Measurements from ENCODE around the gene SMOC1. TPM values are rescaled to one million over a fixed set of nuclear protein-coding genes. Genes with fewer than 3 reads are reported as not detected.

The SMOC1 gene
- total and polyA plus RNA-seq, 2 of the 8 experiments (the other 6 are each of a cell fraction or from before 2014, with no cell fraction given): 1.6 to 2.4 TPM

- CTCF ChIA-PET (ENCODE audit: partially characterized antibody): interaction anchor here (0.9 to 2.9 kb wide), 7 partner anchors 11 to 122 kb away, joined by 3 to 14 read pairs (median 4); no protein-coding TSS in a partner anchor
Observed at GRCh38 chr14:69968132-69968531, 88.9 kb downstream of the SMOC1 start.

More at GRCh38 chr14:69968132-69968531, 88.9 kb downstream of the SMOC1 start:
- no peak for TF ChIP-seq RNF2 (IDR thresholded peaks at IDR 0.05; ENCODE audit: borderline replicate concordance, low read depth, low read length, missing control alignments, poor library complexity, severe bottlenecking)
- no peak for TF ChIP-seq BACH1 (IDR thresholded peaks at IDR 0.05; ENCODE audit: low read length)
- TF ChIP-seq TAF1 (IDR thresholded peaks at IDR 0.05; ENCODE audit: low read depth, low read length): no peak
- TF ChIP-seq CBX8 (IDR thresholded peaks at IDR 0.05; ENCODE audit: borderline replicate concordance, low read depth, low read length): no peak
- H2BK20ac ChIP-seq (ENCODE audit: low read length): no peak overlapping the region
- no peak overlapping the region for H3K9ac ChIP-seq (replicated peaks in 1 of 4; ENCODE audit: extremely low read depth in 1 of 4, low read depth in 3 of 4, low read length in 3 of 4)
- H4K5ac ChIP-seq (ENCODE audit: insufficient read length, low read depth, low read length): no peak overlapping the region
- no peak overlapping the region for H2BK5ac ChIP-seq (ENCODE audit: low read depth, low read length)
- no peaks in the 10 kb centered on the region for H3K36me3 ChIP-seq (ENCODE audit: control insufficient read depth in 2 of 4, insufficient read depth in 4 of 4, low read length in 3 of 4)
- H3K4me3 ChIP-seq (ENCODE audit: extremely low read depth in 1 of 4, insufficient read depth in 2 of 4, low read depth in 3 of 4, low read length in 4 of 4): no peak overlapping the region
- no peak overlapping the region for H3K23ac ChIP-seq (ENCODE audit: insufficient read length)
- no peak overlapping the region for H3K4ac ChIP-seq (replicated peaks; ENCODE audit: insufficient read length, low read depth, low read length)
- H3K27me3 ChIP-seq (replicated peaks in 1 of 4; ENCODE audit: control insufficient read depth in 3 of 4, extremely low read depth in 1 of 4, insufficient read depth in 3 of 4, low read length in 3 of 4): no peaks in the 10 kb centered on the region
- no peaks in the 10 kb centered on the region; the same call in 1 of the 2 replicates for H3K79me1 ChIP-seq (ENCODE audit: low read depth, low read length)
- no peak overlapping the region for H2BK15ac ChIP-seq (ENCODE audit: low read length)
- no peak overlapping the region for H3K4me2 ChIP-seq (ENCODE audit: insufficient read depth in 1 of 2, low read depth in 2 of 2, low read length in 2 of 2)
- no peaks in the 10 kb centered on the region; a peak in 1 of 7 replicates for H3K4me1 ChIP-seq (replicated peaks in 1 of 4; ENCODE audit: control insufficient read depth in 3 of 4, insufficient read depth in 4 of 4, low read length in 3 of 4)
- no peak overlapping the region for H3K18ac ChIP-seq (ENCODE audit: extremely low read depth, low read length)
- H2AK5ac ChIP-seq (ENCODE audit: low read depth, low read length): no peak overlapping the region
- H3K27ac ChIP-seq (ENCODE audit: low read depth, low read length): no peak overlapping the region
- H2BK120ac ChIP-seq (replicated peaks; ENCODE audit: low read depth, low read length): no peak overlapping the region
- no peak overlapping the region for H3K14ac ChIP-seq (ENCODE audit: insufficient read length)
- POLR2A ChIA-PET (ENCODE audit: partially characterized antibody): interaction anchor here (1.9 kb wide), 1 partner anchor 14 kb away, joined by 4 read pairs; no protein-coding TSS in a partner anchor
- H3K79me2 ChIP-seq (ENCODE audit: control insufficient read depth in 1 of 2, insufficient read depth in 2 of 2, low read length in 2 of 2): no peaks in the 10 kb centered on the region
- H2AFZ ChIP-seq (ENCODE audit: low read length): no peak overlapping the region
- FAIRE-seq: no peak
- H4K8ac ChIP-seq (ENCODE audit: extremely low read depth, insufficient read depth, low read length): no peak overlapping the region
- no peak overlapping the region for H3K56ac ChIP-seq (replicated peaks; ENCODE audit: insufficient read length, low read depth, low read length)
- WGBS, 2 experiments (ENCODE audit: extremely low coverage in 1 of 2, insufficient coverage in 1 of 2, insufficient read length in 1 of 2, insufficient replicate concordance in 2 of 2, low coverage in 1 of 2, low lambda C conversion rate in 2 of 2, missing lambda C conversion rate in 1 of 2): 85% methylated on average over 2 of the region's 2 CpGs; no CpG with 5 or more reads in 1 of the 2 experiments
- no peaks in the 10 kb centered on the region for H3K23me2 ChIP-seq (ENCODE audit: low read depth, low read length)
- H4K91ac ChIP-seq (replicated peaks; ENCODE audit: insufficient read length, low read length): no peak overlapping the region
- no peak for DNase-seq (ENCODE audit: low read depth in 1 of 2, low spot score in 2 of 2)
- no peaks in the 10 kb centered on the region for H4K20me1 ChIP-seq (replicated peaks in 1 of 2; ENCODE audit: control insufficient read depth in 1 of 2, insufficient read depth in 2 of 2, low read length in 2 of 2)
- H3K9me3 ChIP-seq (ENCODE audit: insufficient read depth in 2 of 2, low read depth in 1 of 2, low read length in 1 of 2): no peaks in the 10 kb centered on the region
- H2BK12ac ChIP-seq (ENCODE audit: low read depth, low read length): no peak overlapping the region

Data from H1 (cell line).